Panc1 (cell line): ENCODE data around the gene NFAM1. TPM values are rescaled to one million over a fixed set of nuclear protein-coding genes. Genes with fewer than 3 reads are reported as not detected.

Source experiments
- ATAC-seq: fragments of 200-7000 bp; cut with Tn5 transposase; 2 replicates; pipeline ENCODE4 v1.9.1; 2020; ENCODE audit warnings: mild to moderate bottlenecking, moderate library complexity
- BruUV-seq: library from RNA; stranded (reverse); fragments of 400-500 nt; replicated peaks from 2 replicates; lab custom pipeline; 2021; lab: Mats Ljungman, UMichigan
- CTCF ChIA-PET: fragments of 300-600 bp; sonication (Branson Sonifier 250); formaldehyde crosslinking; loops from one replicate; lab custom pipeline; 2022; ENCODE audit warnings: antibody characterized with exemption; lab: Charles Lee
- POLR2A ChIA-PET: fragments of 300-600 bp; sonication (Branson Sonifier 250); formaldehyde crosslinking; loops from one replicate; lab custom pipeline; 2022; ENCODE audit warnings: antibody characterized with exemption; lab: Charles Lee
- DNase-seq: peaks from one replicate; pipeline ENCODE4 v3.0.0-alpha.2; 2010; ENCODE audit warnings: low read depth, low spot score
- H3K27ac ChIP-seq: 2 replicates; pipeline ENCODE4 v1.5.1; 2011; ENCODE audit warnings: mild to moderate bottlenecking, low read length, inconsistent platforms
- H3K27me3 ChIP-seq: fragments of 200-500 bp; sonication (Bioruptor generic); 2 replicates; pipeline ENCODE4 v1.6.0; 2014; ENCODE audit warnings: low read length, inconsistent platforms; ENCODE audit not compliant: control insufficient read depth, insufficient read depth
- H3K36me3 ChIP-seq: fragments of 200-500 bp; sonication (Bioruptor generic); 2 replicates; pipeline ENCODE4 v1.5.1; 2014; ENCODE audit warnings: inconsistent platforms, mild to moderate bottlenecking, low read length, moderate library complexity; ENCODE audit not compliant: control insufficient read depth, insufficient read depth
- H3K4me1 ChIP-seq: 2 replicates; pipeline ENCODE4 v1.5.1; 2011; ENCODE audit warnings: inconsistent platforms, mild to moderate bottlenecking, low read length, moderate library complexity; ENCODE audit not compliant: control insufficient read depth, insufficient read depth
- H3K4me3 ChIP-seq, 2 experiments: 2 replicates each; pipeline ENCODE4 v1.5.1; 2011 to 2012; ENCODE audit warnings: low read depth in 2 of 2, low read length in 2 of 2, mild to moderate bottlenecking in 2 of 2, inconsistent platforms in 1 of 2, moderate library complexity in 1 of 2
- H3K9me3 ChIP-seq: fragments of 200-500 bp; sonication (Bioruptor generic); 2 replicates; pipeline ENCODE4 v1.5.1; 2014; ENCODE audit warnings: low read depth, mild to moderate bottlenecking, inconsistent platforms, low read length, moderate library complexity; ENCODE audit not compliant: control insufficient read depth, insufficient read depth
- CTCF ChIP-seq: fragments of 450-650 bp; IDR thresholded peaks from 2 replicates; pipeline ENCODE4 v1.5.1; 2017; ENCODE audit warnings: mild to moderate bottlenecking
- POLR2AphosphoS5 ChIP-seq: IDR thresholded peaks from 2 replicates; pipeline ENCODE4 v1.6.1; 2012; ENCODE audit warnings: mild to moderate bottlenecking, low read depth, low read length, moderate library complexity
- REST ChIP-seq, 2 experiments: IDR thresholded peaks; 2 replicates each; pipeline ENCODE4 v1.6.1; 2011 to 2012; ENCODE audit warnings: low read depth in 2 of 2, control low read depth in 1 of 2, low read length in 1 of 2, mild to moderate bottlenecking in 1 of 2, moderate library complexity in 1 of 2; ENCODE audit not compliant: insufficient read depth in 1 of 2
- SIN3A ChIP-seq: IDR thresholded peaks from 2 replicates; pipeline ENCODE4 v1.6.1; 2012; ENCODE audit warnings: low read depth, mild to moderate bottlenecking, low read length, moderate library complexity, borderline replicate concordance; ENCODE audit not compliant: insufficient read depth
- TCF7L2 ChIP-seq: IDR thresholded peaks from 2 replicates; pipeline ENCODE4 v1.6.1; 2011; ENCODE audit warnings: mild to moderate bottlenecking, low read depth, low read length, inconsistent platforms
- in situ Hi-C: cut with HindIII; loops from 2 replicates; pipeline ENCODE4 v1.10.0; 2016; ENCODE audit warnings: low sequenced_read_pairs, low pct_unique_long_range_greater_than_20kb
- intact Hi-C: fragments of 100-400 bp; cut with micrococcal nuclease; formaldehyde crosslinking; loops from one replicate; pipeline ENCODE4 v1.10.0; 2022; ENCODE audit not compliant: unreplicated experiment
- total RNA-seq: library from RNA; stranded (reverse); gene quantifications from one replicate; pipeline ENCODE4 v1.2.1, GENCODE V29; 2021; ENCODE audit not compliant: unreplicated experiment

Gene NFAM1
- total RNA-seq, 1 experiment from 2014 or later = 0.41 TPM

GRCh38 chr22:42342426-42343120, 89.6 kb downstream of the NFAM1 start:
- no peaks in the 10 kb centered on the region for H3K27me3 ChIP-seq
- ATAC-seq = no peak
- H3K36me3 ChIP-seq = no peaks in the 10 kb centered on the region
- in situ Hi-C loops = no loop called here
- TF ChIP-seq REST (IDR thresholded peaks at IDR 0.05; ENCODE audit: insufficient read depth in 1 of 2, low read depth in 2 of 2, low read length in 1 of 2) (0 out of 4 replicates have a peak, but pooled peaks of 1 of the 2 experiments have one; percentile 67), SIN3A (no peak), POLR2AphosphoS5 (no peak)
- CTCF ChIA-PET = interaction anchor here (0.6 kb wide), 1 partner anchor 380 kb away, joined by 3 read pairs; no protein-coding TSS in a partner anchor
- intact Hi-C loops = no loop called here
- H3K27ac ChIP-seq = peak overlapping the region; percentile 74
- POLR2A ChIA-PET = no interaction called here
- H3K4me3 ChIP-seq = peak overlapping the region; percentile 49 to 56
- H3K4me1 ChIP-seq = peaks cover 16% of the 10 kb centered on the region
- no peak for DNase-seq
- no peaks in the 10 kb centered on the region for H3K9me3 ChIP-seq
- TSS peak; percentile 66 for BruUV-seq

- Histone ChIP-seq H3K4me3 (no peak overlapping the region), H3K4me1 (peaks cover 20% of the 10 kb centered on the region), H3K36me3 (no peaks in the 10 kb centered on the region), H3K27ac (no peak overlapping the region), H3K27me3 (no peaks in the 10 kb centered on the region), H3K9me3 (no peaks in the 10 kb centered on the region)
- intact Hi-C loops = no loop called here
- TF ChIP-seq TCF7L2 (no peak), POLR2AphosphoS5 (no peak), SIN3A (no peak), REST (IDR thresholded peaks at IDR 0.05; ENCODE audit: insufficient read depth in 1 of 2, low read depth in 2 of 2, low read length in 1 of 2) (no peak), CTCF (no peak)
- BruUV-seq = no TSS peak
- POLR2A ChIA-PET = no interaction called here
- ATAC-seq (no peak), DNase-seq (no peak)
- in situ Hi-C loops = no loop called here
- CTCF ChIA-PET = interaction anchor here (0.6 kb wide), 1 partner anchor 11 kb away, joined by 3 read pairs; no protein-coding TSS in a partner anchor
These were observed 90.4 kb downstream of the NFAM1 start for GRCh38 chr22:42341779-42342178.
